HG03342 (cell line): ENCODE results near the gene PDE4D.

Experiments used
- ATAC-seq: cut with Tn5 transposase; IDR thresholded peaks from one replicate; pipeline ENCODE4 v1.9.1; 2021; ENCODE audit warnings: mild to moderate bottlenecking, moderate library complexity; ENCODE audit not compliant: unreplicated experiment

Gene PDE4D

DNA sequence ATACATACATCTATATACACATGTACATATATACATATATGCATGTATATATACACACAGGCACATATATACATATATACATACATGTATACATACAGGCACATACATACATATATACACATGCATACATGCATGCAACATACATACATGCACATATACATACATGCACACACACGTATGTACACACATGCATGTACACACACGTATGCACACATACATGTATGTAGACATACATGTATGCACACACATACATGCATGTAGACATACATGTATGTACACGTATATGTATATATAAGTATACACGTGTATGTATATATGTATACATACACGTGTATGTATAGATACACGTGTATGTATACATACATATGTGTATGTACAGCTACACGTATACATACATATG lies 693.7 kb downstream of the PDE4D start:
- ATAC-seq: no peak

GRCh38 chr5:59198832-59199231 lies 694.7 kb downstream of the PDE4D start:
- no peak for ATAC-seq

GRCh38 chr5:59198365-59198764 lies 695.2 kb downstream of the PDE4D start:
- ATAC-seq: no peak

DNA sequence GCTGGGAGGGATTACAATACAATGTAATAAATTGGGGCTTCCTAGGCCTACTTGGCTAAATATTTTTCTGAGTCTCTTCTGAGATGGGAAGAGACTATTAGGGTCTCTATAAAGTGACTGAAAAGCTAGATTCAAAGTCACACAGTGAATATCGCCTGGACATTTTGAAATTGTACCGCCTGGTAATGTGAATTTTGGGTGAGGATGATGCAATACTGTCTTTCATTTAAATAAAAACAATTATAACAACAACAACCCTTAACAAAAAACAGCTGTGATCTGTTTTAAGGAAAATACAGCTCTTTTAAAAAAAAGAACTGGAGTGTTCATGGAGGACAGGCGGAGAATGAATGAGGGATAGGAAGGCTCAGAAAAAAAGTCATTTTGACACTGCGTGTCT lies 695.6 kb downstream of the PDE4D start:
- no peak for ATAC-seq

DNA sequence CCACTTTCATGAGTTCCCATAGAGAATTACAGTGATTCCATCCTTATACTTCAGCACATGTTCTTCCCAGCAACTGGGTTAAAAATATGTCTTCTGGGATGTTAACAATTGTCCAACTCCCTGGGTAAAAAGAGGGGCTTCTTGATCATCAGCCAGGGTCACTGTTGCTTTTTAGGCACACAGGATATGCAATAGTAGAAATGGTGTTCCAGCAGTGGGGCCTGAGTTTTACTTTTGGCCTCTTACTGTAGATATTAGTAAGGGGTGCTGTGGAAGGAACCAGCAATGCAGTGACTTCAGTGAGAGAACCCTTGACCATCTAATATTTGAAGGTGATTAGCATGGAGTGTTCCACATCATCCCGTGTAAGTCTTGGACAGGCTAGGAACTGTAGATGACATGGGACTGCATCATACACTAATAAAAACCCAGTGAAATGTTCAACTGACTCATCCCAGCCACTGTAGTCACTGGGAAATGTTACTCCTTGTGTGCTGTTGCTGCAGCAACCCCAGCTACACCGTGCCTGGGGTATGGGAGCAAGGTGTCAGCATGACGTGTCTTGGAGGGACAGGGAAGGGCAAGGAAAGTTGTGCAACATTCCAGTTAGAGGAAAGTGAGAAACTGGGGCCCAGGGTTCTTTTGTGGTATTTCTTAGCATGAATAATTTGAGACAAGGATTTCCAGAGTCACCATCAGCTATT lies 699.8 kb downstream of the PDE4D start:
- no peak for ATAC-seq

DNA sequence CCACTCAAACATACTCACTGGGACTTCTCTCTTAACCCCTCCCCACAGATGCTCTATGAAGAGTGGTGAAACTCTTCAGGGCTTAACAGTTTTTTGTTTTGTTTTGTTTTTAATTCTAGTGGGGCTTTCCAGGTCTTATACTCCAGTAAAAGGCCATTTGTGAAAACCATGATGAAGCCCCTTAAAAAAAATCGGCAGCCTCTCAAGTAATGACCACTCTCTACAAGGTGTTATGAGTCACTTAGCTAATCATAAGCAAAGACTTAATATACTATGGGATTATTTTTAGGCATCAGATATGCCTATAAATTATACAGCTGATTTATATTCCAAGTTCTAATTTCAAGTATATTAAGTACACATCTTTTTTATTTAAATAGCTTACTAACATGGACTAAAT lies 702.8 kb downstream of the PDE4D start:
- no peak for ATAC-seq

GRCh38 chr5:59189472-59190244 lies 703.9 kb downstream of the PDE4D start:
- no peak for ATAC-seq

DNA sequence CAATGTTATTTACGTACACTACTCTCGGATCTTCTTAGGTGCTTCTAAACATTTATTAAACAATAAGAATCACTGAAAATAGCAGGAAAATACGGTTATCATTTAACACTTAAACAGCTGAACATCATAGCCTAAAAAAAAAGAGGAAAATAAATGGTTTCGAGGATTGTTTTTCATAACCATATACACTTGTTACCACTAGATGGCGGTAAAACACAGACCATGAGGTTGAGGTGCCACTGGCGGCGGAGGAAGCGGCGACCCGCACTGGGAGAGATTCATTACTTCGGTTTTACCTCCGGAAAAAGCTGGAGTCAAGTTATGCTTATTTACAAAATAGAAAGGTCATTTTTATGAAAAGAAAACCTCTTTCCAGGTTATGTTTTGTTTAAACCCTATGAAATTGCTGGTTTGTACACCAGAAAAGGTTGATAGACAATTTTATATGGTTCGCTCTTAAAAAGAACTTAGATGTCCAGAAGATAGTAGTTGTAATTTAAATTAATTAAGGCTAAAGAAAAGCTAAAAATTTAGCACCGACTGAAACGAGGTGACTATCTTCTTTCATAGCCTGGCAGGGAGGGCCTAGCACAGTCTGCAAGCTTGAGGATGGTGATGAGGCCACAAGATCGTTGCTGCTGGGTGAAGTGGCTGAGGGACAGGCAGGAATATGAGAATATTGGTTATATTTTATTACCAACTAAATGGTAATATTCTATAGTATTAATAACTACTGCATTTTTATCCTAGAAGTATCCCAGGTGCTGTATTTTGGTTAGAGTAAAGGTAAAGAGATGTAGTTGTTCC lies 704.9 kb downstream of the PDE4D start:
- peak; percentile 78 for ATAC-seq

- ATAC-seq: no peak
Observed at GRCh38 chr5:59187857-59188256, 705.7 kb downstream of the PDE4D start.

DNA sequence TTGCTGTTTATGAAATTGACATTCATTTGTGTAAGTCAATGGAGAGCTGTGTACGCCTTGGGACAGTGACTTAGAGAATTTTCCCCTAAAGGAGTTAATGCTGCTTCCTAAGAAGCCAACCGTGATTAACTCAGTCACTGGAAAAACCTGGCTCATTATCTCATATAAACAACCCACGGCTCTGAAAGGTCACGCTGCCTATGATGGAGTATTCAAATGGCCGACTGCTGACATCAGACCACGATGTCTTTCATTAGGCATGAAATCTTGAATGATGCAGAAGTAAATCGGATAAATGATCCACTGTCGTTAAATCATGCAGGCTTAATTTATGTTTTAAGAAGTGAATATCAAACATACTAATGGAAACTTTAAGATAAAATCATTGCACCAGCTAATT lies 706.9 kb downstream of the PDE4D start:
- ATAC-seq: no peak

- ATAC-seq: no peak
Observed at GRCh38 chr5:59185757-59186385, 707.7 kb downstream of the PDE4D start.

DNA sequence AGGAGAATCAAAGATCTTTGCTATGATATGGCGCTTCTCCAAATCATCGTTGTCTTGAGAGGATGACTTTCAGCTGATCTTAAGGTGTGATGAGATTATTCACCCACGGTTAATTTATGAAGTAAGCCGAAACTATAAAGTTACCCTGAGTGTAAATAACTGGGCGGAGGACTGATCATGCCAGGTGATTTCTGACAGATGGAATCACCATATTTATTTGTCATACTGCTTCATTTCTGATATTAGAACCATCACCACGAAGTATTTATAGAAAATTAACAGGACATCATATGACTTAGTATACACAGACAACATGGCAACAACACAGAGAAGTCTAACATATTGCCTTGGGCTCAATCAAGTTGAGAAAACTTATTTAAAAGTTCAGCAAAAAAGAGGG lies 708.8 kb downstream of the PDE4D start:
- no peak for ATAC-seq

- no peak for ATAC-seq
Observed at GRCh38 chr5:59182760-59183159, 710.8 kb downstream of the PDE4D start.

GRCh38 chr5:59180515-59180914 lies 713.0 kb downstream of the PDE4D start:
- peak; percentile 76 for ATAC-seq

DNA sequence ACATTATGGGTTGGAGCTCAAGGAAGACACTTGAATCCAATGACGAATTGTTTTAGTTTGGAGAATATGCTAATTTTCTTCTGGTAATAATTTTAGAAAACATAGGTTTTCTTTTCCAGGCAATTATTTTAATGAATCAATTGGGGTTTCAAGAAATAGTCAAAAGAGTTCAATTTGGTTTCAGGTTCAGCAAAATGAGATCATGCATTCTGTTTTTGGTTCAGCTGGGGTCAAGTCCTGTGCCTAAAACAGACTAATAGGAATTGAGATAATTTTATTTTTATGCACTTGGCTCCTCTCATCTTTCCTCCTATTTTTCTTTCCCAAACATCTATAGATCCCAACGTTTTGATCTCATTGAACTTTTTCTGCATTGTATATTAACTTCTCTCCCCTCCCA lies 713.8 kb downstream of the PDE4D start:
- no peak for ATAC-seq

- ATAC-seq: no peak
Observed at GRCh38 chr5:59178482-59178881, 715.0 kb downstream of the PDE4D start.

DNA sequence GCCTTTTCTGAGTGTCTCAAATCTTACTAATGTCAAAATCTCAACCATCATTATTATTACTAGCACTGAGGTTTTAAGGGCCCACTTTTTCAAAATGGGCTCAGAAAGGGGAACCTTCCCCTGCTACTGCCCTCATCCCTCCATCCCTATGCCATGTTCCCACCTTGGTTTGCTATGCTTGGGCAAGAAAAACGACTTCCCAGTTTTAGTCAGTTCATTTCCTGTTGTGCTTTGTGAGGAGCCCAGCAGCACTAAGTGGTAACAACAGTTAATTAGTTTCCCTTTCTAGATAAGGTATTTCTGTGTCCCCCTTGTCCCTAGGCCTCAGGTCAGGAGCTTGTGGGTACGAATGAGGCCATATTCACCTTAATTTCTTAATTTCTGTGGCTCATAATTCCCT lies 715.5 kb downstream of the PDE4D start:
- peak; percentile 40 for ATAC-seq

DNA sequence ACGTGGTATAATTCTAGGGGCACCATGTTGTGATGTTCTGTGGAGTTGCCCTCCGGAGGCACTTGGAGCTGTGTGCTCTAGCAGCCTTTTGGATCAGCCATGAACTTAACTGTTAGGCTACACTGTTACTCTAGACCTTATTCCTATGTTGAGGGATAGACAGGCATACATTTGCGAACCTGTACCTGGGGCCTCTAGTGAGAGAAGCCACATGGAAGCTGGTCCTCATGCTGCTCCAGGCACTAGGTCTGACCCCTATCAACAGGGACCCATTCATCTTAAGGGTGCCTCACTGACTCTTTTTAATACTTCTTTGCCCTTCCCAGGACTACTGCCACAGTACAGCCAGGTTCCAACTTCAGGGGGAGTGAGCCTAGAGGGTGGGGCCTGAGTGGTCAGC lies 715.9 kb downstream of the PDE4D start:
- ATAC-seq: no peak

DNA sequence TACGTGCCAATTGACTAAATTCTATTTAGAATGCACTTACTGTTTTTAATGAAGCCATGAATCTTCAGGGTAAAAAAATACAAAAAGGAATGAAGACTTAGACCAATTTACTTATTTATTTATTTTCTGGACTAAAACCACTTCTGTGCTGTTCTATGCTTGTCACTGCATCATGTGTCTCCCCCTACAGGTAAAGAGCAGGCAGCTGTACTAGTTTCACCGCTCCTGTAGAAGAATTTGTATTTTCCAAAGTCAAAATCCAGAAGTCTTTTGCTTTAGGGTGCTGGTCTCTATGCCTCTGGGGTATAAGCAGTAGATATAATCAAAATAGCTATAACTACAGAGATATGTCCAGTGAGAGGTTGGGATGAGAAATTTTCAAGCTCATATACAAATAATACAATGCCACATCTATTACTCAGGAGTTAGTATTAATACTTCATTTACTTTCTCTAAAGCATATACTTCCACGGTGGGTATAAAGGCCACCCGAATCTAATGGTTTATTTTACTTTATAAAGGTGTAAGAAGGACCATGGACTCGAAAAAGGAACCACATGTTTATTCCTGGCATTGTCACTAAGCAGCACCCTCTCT lies 719.2 kb downstream of the PDE4D start:
- ATAC-seq: no peak

- ATAC-seq: no peak
Observed at GRCh38 chr5:59173578-59173977, 719.9 kb downstream of the PDE4D start.

- ATAC-seq: no peak
Observed at GRCh38 chr5:59171131-59171530, 722.4 kb downstream of the PDE4D start.
